ENCODE data around the gene TREML2.
"Not testable (repeated sequence)": the region's sequence is repeated elsewhere in the genome, so short reads cannot be mapped to it uniquely, and the experiment has no call there.

Gene TREML2

GRCh38 chr6:41208439-41209106 is 7.6 kb upstream of the TREML2 start:
- DNase-seq (ENCODE audit: low read depth), result no peak

- DNase-seq (ENCODE audit: low read depth), result no peak
These were observed 3.2 kb upstream of the TREML2 start for GRCh38 chr6:41204156-41204555.

DNA sequence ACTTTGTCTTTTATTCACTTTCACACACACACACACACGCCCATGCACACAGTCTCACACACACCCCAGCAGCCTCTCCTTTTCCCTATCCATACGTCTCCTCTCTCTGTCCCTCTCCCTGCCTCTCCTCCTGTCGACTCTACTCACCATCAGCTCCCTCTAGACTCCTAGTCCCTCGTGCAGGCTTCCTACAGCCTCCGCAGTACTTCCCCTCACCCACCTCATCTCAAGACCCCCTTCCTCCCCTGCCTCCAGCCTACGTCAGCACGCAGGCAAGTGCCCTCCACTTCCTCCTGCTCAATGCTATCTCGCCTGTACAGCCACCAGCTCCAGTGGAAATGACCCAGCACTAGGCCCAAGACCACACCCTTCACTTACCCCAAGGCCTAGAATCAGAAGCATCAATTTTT is 820 bp upstream of the TREML2 start:
- no peak for DNase-seq (ENCODE audit: low read depth)

- DNase-seq (ENCODE audit: low read depth), result no peak
These were observed 551 bp downstream of the TREML2 start for GRCh38 chr6:41200296-41200900.

- no peak for DNase-seq (ENCODE audit: low read depth)
These were observed 1.2 kb downstream of the TREML2 start for GRCh38 chr6:41199552-41200246.

- DNase-seq (ENCODE audit: low read depth), result no peak
These were observed 3.7 kb downstream of the TREML2 start for GRCh38 chr6:41197234-41197633.

- DNase-seq (ENCODE audit: low read depth), result no peak
These were observed 6.6 kb downstream of the TREML2 start for GRCh38 chr6:41194386-41194785.

DNA sequence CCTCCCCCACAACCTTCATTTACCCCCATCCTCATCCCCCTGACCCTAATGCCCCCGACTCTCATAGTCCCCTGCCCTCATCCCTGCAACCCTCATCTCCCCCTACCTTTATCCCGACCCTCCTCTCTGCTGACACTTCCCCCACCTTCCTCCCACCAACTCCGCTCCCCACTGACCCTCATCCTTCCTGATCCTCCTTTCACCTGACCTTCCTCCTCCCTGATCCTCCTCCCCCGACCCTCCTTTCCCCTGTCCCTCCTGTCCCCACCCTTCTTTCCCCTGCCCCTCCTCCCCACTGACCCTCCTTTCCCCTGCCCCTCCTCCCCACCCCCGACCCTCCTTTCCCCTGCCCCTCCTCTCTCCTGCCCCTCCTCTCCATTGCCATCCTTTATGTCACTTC is 7.1 kb downstream of the TREML2 start:
- no peak for DNase-seq (ENCODE audit: low read depth)

DNA sequence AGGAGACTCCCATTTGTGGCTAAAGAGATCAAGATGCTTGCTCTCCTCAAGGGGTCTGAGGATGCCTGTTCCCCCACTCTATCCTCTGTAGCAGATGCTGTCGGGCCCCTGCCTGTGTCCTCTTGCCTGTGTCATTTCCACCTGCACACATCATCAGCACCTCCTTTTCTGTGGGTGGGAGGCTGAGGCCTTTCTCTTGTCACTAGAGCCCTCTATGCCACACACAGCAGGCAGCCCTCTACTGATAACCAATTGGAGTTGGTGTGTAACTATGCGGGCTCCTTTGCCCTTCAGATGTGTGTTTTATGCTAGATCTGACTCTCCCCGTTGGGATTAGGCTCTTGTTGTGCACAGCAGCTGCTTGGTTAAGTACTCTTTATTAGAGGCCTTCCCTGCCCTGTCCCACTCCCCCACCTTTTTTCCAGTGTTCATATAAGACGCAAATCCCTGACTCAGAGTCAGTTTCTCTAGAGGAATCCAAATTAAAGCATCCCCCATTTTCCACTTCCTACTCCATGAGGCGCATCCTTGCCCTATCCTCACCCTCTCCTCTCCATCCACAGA is 7.7 kb downstream of the TREML2 start:
- DNase-seq (ENCODE audit: low read depth), result no peak

GRCh38 chr6:41191569-41191968 is 9.4 kb downstream of the TREML2 start:
- no peak for DNase-seq (ENCODE audit: low read depth)

GRCh38 chr6:41190791-41191190 is 10.2 kb downstream of the TREML2 start:
- DNase-seq (ENCODE audit: low read depth), result no peak

DNA sequence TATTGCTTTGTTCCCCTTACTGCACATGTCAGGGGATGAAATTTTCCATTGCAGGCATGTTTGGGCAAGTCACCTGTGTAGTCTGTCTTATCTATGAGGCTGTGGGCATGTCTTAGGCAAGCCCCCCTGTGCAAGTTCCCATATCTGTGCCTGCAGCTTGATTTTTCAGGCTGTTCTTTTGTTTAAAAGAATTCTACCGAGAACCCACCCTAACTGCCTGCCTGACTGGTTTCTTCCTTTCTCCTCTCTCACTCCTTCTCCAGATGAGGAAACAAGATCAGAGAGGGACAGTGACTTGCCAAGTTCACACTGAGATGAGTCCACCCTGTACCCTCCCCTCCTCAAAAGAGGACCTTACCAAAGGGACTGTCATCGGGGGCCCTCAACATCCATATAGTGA is 11.0 kb downstream of the TREML2 start:
- DNase-seq (ENCODE audit: low read depth), result no peak

DNA sequence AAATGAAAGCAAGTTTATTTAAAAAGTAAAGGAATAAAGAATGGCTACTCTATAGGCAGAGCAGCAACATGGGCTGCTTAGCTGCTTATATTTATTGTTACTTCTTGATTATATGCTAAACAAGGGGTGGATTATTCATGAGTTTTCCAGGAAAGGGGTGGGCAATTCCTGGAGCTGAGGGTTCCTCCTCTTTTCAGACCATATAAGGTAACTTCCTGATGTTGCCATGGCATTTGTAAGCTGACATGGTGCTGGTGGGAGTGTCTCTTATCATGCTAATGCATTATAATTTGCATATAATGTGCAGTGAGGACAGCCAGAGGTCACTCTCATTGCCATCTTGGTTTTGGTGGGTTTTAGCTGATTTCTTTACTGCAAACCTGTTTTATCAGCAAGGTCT is 11.9 kb downstream of the TREML2 start:
- DNase-seq (ENCODE audit: low read depth), result not testable (repeated sequence)

GRCh38 chr6:41187924-41188886 is 12.7 kb downstream of the TREML2 start:
- DNase-seq (ENCODE audit: low read depth), result no peak

GRCh38 chr6:41186031-41186562 is 14.9 kb downstream of the TREML2 start:
- DNase-seq (ENCODE audit: low read depth), result no peak

DNA sequence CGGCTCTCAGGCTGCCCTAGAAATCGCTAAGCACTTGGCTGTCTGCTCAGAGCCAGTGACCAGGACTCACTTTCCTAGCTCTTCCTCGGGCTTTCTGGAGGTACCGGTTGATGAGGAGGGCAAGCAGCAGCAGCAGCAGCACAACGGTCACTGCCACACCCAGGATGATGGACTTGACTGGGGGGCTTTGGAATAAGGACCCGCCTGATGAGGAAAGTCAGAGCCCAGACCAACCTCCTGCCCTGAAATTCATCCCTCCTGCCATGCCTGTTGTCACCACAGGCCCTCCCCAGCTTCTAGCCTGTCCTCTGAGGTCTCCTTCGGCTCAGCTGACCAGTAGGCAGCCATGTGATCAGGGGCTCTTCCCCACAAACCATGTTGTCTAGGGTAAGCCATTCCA is 16.2 kb downstream of the TREML2 start:
- DNase-seq (ENCODE audit: low read depth), result no peak

- no peak for DNase-seq (ENCODE audit: low read depth)
These were observed 18.6 kb downstream of the TREML2 start for GRCh38 chr6:41182069-41183034.

DNA sequence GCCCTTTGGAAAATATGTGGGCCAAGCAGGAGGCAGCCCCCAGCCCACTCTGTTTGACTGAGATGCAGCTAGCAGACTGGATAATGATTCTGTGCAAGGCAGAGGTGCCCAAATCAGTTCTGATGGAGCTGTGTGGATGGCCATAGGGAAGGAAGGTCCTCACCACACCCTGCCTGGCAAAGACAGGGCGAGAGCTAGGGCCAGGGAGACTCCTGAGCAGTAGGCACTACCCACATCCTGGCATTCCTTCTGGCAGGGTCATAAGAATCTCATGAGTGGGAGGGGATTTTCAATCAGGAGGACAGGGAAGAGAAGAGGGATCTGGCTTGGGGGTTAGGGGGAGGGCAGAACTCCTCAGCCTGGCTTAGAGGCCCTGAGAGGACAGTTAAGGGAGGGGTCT is 19.4 kb downstream of the TREML2 start:
- no peak for DNase-seq (ENCODE audit: low read depth)

GRCh38 chr6:41179163-41179562 is 21.8 kb downstream of the TREML2 start:
- no peak for DNase-seq (ENCODE audit: low read depth)

DNA sequence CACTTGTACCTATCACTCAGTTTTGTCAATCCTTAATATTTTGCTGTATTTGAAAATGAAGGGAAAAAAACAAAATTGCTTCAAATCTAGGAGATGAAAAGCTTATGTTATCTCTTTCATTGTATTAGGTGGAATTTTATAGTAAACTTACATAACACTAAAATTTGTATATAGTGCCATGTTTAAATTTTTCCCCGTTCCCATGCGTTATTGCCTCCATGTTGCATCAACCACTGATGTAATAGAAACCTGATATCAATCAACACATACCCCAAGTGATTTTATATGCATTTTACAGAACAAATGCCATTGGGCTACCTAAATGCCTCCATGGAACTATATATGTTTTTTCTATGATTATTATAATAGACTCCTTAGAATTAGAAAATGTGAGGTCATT is 23.3 kb downstream of the TREML2 start:
- no peak for DNase-seq (ENCODE audit: low read depth)

- no peak for DNase-seq (ENCODE audit: low read depth)
These were observed 23.7 kb downstream of the TREML2 start for GRCh38 chr6:41177287-41177686.
